ENCODE data around the gene LSAMP.
"Not testable (repeated sequence)": the region's sequence is repeated elsewhere in the genome, so short reads cannot be mapped to it uniquely, and the experiment has no call there.

LSAMP gene

DNA sequence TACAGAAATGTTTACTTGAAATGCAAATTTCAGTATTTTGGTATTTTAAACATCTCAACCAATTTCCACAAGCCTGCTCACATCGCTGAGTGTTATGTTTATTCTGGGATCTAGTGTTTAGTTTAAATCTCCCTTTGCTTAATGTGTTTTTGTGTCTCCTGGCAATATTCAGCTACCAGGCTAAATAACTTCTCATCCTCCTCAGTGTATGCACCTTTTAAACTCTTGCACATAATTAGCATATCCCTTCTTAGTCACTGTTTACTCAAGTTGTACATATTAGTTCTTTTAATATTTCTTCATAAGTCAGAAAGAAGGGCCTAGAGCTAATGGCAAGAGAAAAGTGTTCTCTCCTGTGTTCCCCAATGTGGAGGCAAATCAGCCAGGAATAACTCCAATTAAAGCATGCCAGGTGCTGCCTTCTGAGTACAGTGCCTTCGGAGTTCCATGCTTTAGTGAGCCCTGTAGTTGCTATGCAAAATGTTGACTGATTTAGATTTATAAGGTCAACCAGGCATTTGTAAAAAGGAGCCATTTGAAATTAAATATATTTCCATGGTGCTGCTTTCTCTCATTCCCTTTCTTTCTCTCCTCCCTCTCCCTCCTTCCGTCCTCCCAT is 587.7 kb downstream of the LSAMP start:
- DNase-seq (ENCODE audit: low read depth in 1 of 2, low spot score in 1 of 2): no peak

DNA sequence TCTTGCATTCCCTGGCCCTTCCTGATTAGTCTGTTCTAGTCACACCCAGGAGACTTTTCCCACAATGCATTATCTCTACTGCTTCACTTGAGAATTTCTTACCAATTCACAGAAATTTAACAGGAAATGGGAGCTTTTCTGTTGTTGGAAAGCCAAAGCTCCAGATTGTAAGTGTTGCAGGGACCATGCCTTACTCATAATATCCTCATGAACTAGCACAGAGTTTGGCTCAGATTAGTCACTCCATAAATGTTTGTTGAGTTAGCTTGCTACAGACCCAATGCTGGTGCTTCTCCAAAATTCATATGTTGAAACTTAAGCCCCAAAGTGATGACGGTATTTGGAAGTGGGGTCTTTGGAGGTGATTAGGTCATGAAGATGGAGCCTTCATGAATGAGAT is 589.4 kb downstream of the LSAMP start:
- DNase-seq (ENCODE audit: low read depth in 1 of 2, low spot score in 1 of 2): no peak

DNA sequence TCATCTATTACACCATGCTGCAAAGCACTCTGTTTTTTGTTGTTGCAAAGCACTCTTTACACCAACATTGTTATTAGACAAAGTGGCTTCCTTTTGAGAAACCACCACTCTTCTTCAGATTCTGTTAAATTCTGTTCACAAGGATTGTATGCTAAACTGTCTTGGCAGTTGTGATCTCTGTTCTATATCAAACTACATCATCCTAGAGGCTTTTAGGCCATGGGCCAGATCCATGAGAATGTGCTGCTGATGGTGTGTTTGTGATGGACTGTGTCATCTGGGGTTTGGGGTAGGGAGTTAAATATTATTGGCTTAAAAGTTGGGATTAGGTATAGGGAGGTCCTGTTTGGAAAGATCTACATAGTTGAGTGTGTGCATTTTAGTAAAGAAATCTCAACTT is 592.2 kb downstream of the LSAMP start:
- DNase-seq (ENCODE audit: low read depth in 1 of 2, low spot score in 1 of 2): no peak

DNA sequence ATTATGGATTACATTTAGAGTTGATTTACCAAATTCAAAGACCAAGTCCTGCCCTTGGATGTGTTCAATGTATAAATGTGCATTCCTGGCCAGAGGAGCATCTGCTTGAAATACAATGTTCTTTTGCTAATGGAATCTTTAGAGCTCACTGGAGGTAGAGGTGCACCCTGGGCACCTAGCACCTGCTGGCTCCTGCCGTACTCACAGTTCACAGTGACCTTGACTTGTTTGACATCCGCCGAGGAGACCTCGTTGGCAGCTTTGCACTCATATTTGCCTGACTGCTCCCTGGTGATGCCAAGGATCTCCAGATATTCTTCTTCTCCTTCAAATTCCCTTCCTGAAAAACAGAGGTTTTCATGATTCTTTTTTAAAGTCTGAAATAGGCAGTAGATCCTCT is 593.0 kb downstream of the LSAMP start:
- no peak for DNase-seq (ENCODE audit: low read depth in 1 of 2, low spot score in 1 of 2)

DNA sequence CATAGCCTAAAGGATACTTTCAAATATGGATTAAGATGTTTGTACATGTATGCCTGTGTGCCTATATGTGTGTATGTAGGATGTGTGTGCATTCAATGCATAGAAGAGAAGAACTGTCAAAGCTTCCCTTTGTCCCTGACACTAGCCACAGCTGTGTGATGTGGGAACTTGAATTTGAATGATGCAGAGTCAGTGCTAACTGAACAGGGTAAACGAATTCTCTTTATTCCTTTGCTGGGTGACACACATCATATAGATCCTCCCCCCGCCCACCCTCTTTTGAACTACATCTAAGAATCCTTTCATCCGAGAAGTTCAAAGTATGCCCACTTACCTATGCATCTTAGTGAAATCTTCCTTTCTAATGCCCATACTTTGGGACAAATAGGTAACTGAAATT is 593.7 kb downstream of the LSAMP start:
- DNase-seq (ENCODE audit: low read depth in 1 of 2, low spot score in 1 of 2): no peak

DNA sequence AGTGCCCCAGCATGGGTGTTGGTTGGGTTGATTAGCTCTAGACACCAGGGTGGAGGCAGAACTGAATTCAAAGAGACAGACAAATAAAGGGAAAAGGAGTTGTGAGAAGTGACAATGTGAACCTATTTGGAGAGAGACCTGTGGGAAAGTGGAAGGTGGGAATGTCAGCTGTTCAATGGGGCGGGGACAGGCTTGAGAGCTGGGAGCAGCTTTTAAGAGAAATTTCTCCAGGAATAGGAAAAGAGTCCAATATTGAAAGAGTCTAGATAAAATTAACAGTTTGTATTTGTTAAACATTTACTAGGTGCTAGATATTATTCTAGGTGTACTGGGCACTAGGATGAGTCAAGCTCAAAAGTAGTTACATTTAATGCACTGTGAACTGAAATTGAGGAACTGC is 596.6 kb downstream of the LSAMP start:
- no peak for DNase-seq (ENCODE audit: low read depth in 1 of 2, low spot score in 1 of 2)

DNA sequence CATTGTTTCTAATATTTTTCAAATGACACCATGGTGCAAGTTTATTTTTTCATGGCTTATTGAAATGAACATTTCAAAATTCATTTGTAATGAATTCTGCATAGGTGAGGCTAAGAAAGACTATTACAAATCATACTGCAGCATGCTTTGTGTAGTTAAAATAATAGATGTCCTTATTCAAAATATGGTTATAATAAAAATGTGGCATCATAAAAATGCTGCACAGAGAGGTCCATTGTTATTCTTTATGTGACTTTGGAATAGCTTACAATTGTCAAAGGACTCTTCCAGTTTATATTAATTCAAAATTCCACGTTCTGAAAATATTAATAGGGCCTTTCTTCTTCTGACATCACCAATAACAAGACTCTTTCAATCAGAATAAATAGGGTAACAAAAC is 599.3 kb downstream of the LSAMP start:
- no peak for DNase-seq (ENCODE audit: low read depth in 1 of 2, low spot score in 1 of 2)

DNA sequence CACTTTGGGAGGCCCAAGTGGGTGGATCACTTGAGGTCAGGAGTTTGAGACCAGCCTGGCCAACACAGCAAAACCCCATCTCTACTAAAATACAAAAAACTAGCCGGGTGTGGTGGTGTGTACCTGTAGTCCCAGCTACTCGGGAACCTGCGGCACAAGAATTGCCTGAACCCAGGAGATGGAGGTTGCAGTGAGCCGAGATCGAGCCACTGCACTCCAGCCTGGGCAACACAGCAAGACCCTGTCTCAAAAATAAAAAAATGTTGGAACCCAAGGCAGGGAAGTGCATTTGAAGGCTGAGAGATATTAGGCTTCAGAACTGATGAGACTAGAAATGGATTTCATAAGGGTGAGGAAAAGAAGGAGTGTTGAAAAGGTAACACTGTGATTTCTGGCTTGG is 600.6 kb downstream of the LSAMP start:
- not testable (repeated sequence) for DNase-seq (ENCODE audit: low read depth in 1 of 2, low spot score in 1 of 2)

DNA sequence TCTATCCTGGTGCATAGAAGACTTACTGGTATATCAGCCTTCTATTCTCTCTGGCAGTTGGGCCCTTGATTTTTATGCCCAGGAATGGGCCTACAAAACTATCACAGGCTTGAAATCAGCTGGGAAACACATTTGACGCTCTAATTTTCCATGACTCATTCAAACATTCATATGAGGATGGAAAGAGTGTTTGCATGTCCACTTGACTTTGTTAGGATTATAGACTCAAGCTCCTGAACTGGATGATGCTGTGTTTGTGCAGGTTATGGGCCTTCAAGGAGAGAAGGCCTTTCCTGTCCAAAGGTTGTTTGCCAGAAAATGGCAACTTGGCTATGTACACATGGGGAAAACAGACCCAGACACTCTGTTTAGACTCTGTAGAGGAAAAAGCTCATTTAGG is 602.1 kb downstream of the LSAMP start:
- no peak for DNase-seq (ENCODE audit: low read depth in 1 of 2, low spot score in 1 of 2)

DNA sequence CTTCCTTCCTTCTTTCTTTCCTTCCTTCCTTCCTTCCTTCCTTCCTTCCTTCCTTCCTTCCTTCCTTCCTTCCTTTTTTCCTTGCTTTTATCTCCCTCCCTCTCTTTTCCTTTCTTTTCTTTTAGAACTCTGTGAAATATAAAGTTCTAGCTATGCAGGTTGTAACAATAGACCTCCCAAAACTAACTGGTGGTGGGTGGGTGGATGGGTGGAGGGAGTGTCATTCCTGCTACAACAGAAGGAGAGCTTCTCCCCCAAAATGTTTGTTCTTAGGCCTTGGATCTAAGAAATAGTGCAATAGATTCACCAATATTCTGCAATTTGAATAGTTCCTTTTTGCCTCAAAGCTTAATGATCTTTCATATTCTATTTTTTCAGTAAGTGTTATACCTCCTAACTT is 606.0 kb downstream of the LSAMP start:
- no peak for DNase-seq (ENCODE audit: low read depth in 1 of 2, low spot score in 1 of 2)

DNA sequence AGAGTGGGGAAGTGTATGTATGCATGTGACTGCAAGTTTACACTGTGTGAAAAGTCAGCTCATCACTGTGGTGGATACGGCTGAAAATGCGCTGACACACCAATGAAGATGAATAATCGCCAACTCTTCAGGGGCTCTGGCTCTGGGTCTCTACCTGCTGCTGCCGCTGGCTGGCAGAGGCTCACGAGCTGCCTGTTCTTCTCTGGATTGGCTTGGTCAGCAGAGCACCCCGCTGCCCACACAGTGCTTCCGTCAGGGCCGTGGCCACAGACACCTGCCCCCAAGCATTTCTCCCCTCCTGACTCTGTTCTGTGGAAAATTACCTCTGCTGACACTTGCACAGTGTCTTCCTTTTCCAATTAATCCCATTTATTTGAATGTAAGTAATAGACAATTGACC is 606.5 kb downstream of the LSAMP start:
- no peak for DNase-seq (ENCODE audit: low read depth in 1 of 2, low spot score in 1 of 2)

DNA sequence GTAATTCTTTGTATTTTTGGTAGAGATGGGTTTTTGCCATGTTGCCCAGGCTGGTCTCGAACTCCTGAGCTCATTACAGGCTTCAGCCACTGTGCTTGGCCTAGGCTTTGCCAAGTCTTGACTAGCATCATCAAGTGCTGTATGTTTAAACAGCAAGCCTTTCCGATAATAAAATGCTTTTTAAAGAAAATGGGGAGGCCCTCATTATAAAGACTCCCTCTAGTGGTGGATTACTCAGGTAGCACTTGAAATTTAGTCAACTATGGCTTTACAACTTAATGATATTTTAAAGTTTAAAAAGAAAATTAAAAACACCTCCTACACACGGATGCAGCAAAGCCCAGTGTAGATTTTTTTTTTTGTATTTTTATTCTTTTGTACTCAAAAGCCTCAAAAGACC is 608.3 kb downstream of the LSAMP start:
- no peak for DNase-seq (ENCODE audit: low read depth in 1 of 2, low spot score in 1 of 2)

DNA sequence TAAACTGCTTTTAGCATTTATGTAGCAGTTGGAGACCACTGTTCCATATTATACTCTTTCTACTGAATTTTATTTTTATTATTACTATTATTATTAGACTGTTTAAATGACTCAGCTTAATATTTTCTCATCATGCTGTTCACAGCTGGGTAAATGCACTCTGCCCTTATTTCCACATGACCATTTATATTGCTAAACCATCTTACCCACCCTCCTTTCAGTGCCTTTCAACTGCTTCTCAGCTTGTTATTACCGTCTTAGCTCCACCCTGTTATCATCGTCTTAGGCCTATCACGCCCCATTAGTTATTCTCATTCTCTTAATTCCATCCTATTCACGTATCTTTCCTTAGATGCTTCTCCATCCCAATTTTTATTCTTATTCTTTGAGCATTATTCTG is 609.3 kb downstream of the LSAMP start:
- DNase-seq (ENCODE audit: low read depth in 1 of 2, low spot score in 1 of 2): no peak

DNA sequence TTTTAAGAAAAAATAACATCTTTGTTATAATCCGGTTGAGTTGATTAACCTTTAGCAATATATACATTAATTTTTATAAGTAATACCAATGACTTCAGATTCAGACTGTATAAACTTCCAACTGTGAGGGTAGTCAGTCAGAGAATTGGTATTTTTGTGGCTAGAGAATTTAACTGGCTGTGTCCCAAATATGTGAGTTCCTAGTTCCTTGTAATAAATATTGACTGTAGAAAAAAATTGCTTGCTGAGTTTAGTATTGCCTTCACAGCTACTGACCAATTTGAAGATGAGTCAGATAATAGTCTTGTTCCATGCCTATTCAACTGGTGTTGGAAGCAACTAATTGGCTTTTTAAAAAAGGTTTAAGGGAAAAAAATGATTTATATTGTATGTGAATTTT is 611.2 kb downstream of the LSAMP start:
- DNase-seq (ENCODE audit: low read depth in 1 of 2, low spot score in 1 of 2): no peak

DNA sequence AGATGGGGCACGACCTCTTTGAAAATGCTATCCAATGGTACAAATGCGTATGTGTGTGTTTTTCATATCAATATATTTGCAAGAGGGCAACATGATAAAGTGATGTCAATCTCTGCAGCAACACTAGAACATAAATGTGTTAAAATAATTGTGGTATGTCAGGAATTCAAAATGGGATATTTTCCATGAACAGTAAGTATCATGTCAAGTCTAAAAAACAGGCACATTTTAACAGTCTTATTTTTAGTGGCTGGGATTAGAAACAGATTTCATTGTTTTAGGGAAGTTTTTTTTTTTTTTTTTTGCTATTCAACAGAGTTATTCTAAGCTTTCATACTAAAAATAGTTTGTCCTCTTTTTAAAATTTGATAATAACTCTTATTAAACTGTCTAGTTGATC is 612.2 kb downstream of the LSAMP start:
- no peak for DNase-seq (ENCODE audit: low read depth in 1 of 2, low spot score in 1 of 2)

DNA sequence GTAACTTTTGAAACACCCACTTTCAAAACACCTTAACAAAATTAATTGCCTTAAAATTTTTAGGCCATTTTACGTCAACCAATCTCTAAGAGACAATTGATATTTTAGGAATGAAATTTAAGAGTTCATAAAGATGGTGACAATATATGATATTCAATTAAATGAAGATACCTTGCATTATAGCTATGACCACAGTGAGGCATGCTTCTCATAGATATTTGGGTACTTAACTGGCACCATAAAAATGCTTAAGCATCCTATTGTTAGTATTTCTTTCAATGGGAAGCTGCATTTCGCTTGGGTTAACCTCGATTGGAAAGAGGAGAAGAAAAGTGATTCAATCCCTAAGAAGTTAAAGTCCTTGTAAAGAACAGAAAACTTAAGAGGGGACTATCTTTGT is 613.0 kb downstream of the LSAMP start:
- DNase-seq (ENCODE audit: low read depth in 1 of 2, low spot score in 1 of 2): no peak

DNA sequence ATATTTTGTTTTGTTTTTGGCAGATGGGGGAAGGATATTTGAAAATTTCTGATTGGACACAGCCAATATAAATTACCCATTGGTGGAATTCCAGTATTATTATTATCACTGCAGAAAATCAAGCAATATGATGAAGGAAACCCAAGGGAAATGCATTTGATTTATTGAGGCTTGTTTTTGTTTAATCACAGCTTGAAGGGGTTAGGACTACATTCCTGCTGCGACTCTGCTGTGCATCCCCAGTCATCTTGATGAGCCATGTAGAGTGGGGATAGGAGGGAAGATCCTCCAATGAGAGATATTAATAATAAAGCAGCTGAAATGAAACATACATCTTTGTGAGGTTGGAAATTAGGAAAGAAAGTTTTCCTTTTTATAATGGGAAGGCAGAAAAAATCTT is 613.4 kb downstream of the LSAMP start:
- DNase-seq (ENCODE audit: low read depth in 1 of 2, low spot score in 1 of 2): no peak

DNA sequence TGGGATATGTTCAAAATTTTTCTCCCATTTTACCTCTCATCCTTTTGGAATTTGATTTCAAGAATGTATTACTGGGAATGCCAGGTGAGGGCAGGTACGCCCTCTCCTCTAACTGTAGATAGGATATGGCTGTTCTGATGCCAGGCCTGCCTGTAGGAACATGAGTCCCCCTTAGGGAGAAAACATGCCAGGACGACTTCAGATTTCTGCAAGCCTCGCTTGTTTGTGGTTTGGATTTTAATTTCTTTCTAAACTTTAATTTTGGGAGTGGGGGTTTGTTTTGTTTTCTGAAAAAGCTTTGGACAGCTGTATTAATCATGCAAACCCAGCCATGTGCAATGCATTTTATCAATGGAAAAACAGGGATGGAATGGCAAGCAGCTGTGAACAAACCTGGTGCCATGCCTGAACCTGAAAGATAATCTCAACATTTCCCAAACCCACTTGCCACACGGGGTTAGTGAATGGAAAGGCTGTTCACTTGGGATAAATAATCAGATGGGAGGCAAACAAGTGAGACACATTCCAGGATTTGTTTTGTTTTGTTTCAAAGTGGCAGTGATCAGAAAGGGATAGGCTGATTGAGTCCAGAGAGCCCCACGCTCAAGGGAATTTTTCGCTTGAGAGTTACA is 614.4 kb downstream of the LSAMP start:
- DNase-seq (ENCODE audit: low read depth in 1 of 2, low spot score in 1 of 2): no peak

DNA sequence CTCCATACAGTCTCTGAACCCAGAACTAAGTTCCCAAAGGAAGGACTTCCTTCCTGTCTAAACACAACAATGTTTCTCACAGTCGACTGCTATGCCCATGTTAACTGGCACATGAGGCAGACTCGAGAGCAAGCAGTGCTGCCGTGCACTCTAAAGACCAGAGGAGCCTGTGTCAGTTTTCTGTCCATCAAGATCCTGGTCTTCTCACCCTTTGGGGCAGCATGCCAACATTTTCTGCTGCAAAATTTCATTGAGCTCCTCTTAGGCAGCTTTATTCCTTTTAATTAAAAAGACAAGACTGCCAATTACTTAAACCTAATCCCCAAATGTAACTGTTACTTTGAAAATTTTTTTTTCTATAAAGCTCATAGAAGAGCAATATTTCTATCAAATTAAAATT is 616.9 kb downstream of the LSAMP start:
- DNase-seq (ENCODE audit: low read depth in 1 of 2, low spot score in 1 of 2): no peak

DNA sequence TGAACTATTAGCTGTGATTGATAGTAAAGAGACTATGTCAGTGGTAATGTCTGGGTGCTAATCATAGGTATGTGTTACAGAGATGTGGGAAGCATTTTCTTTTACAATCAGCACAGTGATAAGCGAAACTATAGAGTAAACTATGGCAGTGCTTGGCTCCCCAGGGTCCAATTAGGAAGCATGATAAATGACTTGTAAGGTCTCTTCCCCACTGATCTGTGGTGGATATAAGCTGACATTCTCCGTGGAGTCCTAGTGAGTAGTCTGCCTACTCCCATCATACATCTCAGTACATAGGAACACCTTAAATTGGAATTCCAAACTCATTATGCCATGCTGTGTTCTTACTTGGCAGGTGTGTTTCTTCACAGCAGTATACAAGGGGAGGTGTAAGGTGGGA is 617.8 kb downstream of the LSAMP start:
- DNase-seq (ENCODE audit: low read depth in 1 of 2, low spot score in 1 of 2): no peak

DNA sequence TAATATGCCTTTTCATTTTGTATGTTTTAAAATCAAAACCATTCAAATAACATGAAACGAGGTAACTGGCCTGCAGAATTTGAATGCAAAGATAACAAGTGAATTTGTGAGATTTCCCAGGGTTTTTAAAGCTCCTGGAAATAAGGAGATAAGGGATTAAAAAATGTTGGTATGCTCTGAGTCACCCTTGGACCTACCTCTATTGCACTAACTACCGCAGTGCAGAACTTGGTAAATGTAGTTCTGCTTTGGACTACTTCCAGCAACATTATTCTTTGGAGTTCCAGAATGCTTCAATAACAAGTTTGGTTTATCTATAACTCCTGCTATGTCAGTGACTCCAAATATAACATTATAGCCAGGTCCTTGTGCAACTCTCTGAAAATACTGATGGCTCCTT is 620.2 kb downstream of the LSAMP start:
- no peak for DNase-seq (ENCODE audit: low read depth in 1 of 2, low spot score in 1 of 2)

DNA sequence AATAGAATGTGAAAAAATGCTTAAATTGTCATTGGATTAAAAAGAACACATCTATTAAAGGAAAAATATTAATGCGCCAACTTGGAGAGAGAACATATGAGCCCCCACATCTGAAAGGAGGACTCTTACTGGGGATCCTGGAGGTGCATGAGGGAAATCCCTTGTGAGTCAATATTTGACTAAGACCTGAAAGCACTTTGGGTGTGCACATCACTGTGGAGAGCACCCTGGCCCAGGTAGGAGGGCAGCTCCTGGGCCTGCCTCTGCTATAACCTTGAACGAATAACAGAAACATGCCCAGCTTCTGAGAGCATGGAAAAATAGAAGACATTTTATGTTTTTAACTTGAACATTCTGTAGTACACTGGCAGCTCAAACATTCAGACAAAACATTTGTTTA is 622.2 kb downstream of the LSAMP start:
- DNase-seq (ENCODE audit: low read depth in 1 of 2, low spot score in 1 of 2): no peak

DNA sequence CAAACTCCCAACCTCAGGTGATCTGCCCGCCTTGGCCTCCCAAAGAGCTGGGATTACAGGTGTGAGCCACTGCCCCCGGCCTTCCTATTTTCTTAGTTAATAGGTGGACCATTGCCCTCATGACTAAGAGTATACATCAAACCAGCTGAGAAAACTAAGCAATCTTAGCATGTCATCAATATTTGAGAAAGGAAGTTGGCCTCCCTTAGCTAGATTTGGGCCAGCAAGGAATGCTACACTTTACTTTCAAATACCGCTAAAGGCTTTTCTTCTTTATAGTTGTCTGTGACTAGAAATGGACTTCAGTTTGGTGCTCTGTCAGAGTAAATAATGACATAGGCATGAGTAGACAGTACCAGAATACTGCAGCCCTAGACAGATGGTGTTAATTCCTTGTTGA is 622.7 kb downstream of the LSAMP start:
- no peak for DNase-seq (ENCODE audit: low read depth in 1 of 2, low spot score in 1 of 2)

Data from activated T-helper 1 cell treated with anti-CD3 and anti-CD28 coated beads, Interleukin-2, amount 50 U/mL, for 16 hours (primary cell).